GM12801 (cell line): ENCODE data around the gene GLRX3.

ENCODE experiments used
- CTCF ChIP-seq: IDR thresholded peaks from one replicate; pipeline ENCODE4 v1.5.1; 2011; ENCODE audit warnings: control low read depth; ENCODE audit not compliant: insufficient read length; ENCODE audit errors: extremely low read depth

GLRX3 gene

GRCh38 chr10:130111113-130111851 is 24.9 kb upstream of the GLRX3 start:
- TF ChIP-seq CTCF: no peak

- no peak for TF ChIP-seq CTCF
Observed at GRCh38 chr10:130111852-130112180, 24.4 kb upstream of the GLRX3 start.

- TF ChIP-seq CTCF: no peak
Observed at GRCh38 chr10:130112821-130113220, 23.4 kb upstream of the GLRX3 start.

GRCh38 chr10:130121486-130122079 is 14.6 kb upstream of the GLRX3 start:
- TF ChIP-seq CTCF: no peak

- no peak for TF ChIP-seq CTCF
Observed at GRCh38 chr10:130127364-130128061, 8.7 kb upstream of the GLRX3 start.

- TF ChIP-seq CTCF: no peak
Observed at GRCh38 chr10:130128062-130128781, 8.0 kb upstream of the GLRX3 start.

- no peak for TF ChIP-seq CTCF
Observed at GRCh38 chr10:130128922-130129321, 7.3 kb upstream of the GLRX3 start.
